Measurements from ENCODE around the gene RAD51B. TPM values are rescaled to one million over a fixed set of nuclear protein-coding genes. Genes with fewer than 3 reads are reported as not detected.

Gene RAD51B
- total RNA-seq, 1 donor from 2014 or later = 3.8 TPM

DNA sequence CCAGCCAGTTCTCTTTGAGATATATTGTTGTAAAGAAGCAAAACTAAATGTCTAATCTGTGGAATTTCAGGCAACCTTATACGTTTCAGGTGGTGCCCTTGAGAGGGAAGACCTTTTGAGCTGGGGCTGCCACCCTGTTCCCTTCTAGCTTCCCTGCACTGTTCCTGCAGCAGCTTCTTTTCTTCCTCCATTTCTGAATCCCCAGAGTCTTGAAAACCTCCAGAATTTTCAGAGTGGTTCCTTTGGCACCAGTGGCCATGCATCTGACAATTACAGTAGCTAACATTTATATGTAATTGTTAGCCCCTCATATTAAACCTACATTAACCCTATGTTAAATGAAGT, 702.0 kb downstream of the RAD51B start:
- intact Hi-C loops (cut with DNase I) = loop anchor here (5.0 kb wide), 1 partner anchor 266 kb away; no protein-coding TSS in a partner anchor
- DNase-seq (ENCODE audit: low spot score) = no peak

DNA sequence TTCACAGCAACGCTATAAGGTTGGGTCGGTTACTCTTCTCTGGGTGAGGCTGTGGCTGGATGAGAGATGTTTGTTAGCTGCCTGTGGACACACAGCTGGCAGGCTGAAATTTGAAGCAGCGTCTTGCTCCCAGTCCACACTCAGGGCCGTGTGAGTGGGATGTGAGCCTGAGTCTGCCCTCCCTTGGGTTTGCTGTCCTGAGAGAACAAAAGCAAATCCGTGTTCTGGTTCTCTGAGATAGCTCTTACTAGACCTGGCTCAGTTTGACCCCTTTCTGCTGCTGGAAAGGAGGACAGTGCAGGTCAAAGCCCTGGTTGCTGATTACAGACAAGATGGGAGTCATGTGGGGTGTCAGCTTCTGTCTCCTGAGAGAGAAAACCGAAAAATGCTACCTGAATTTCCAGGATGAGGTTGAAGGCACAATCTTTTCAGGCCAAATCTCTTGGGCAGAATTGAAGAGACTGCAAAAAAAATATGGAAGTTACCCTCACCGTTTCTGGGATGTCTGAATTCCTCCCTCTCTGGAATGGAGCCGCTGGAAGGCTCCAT, 702.5 kb downstream of the RAD51B start:
- no peak for DNase-seq (ENCODE audit: low spot score)
- intact Hi-C loops (cut with DNase I) = loop anchor here (5.0 kb wide), 1 partner anchor 265 kb away; no protein-coding TSS in a partner anchor

DNA sequence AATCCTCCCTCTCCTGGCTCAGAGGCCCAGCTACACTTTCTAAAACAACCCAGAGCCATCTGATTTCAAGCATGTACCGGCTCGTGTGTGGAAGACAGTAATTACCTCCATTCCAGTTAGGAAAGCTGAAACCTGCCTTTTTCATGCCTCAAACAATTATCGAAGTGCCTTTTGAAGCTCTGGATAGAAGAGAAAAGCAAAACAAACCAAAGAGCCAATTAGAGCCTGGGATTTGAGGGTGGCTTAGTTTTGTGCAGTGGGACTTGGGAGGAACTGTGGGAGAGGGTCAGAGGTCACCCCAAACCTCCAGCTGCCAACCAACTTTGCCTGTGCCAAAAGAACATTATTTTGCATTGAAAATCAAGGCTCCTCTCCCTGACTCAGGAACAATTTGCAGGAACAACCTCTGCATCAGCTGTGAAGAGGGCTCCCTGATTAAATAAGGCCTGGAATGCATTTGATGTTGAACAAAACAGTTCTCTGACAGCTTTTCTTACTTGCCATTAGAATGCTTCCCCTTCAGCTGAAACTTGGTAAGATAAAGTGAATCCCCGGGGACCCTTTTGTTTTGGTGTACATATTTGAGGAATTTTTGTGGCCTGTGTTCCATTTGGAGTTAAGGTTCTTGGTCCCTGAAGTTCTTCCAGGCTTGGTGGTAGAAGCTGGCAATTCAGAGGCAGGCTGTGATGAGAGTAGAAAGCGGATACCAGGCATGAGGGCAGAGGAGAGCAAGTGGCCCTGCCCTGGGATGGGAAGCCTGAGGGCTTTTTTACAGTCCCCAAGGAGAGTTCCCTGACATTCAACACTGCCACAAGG, 703.1 kb downstream of the RAD51B start:
- intact Hi-C loops (cut with DNase I) = loop anchor here (5.0 kb wide), 1 partner anchor 265 kb away; no protein-coding TSS in a partner anchor
- DNase-seq (ENCODE audit: low spot score) = no peak

DNA sequence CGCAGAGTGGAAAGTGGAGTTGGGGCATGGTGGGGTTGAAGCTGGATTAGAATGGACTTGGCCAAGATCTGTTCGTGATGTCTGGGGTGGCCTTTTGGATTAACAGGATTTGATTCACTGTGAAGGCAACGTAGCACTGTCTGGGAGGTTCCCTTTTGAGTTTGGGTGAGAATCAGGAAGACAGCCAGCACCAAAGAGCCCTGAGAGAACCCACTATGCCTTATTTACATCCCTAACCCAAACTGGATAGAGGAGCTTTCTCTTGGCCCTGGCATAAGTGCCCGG, 703.7 kb downstream of the RAD51B start:
- DNase-seq (ENCODE audit: low spot score) = no peak
- intact Hi-C loops (cut with DNase I) = loop anchor here (5.0 kb wide), 1 partner anchor 264 kb away; no protein-coding TSS in a partner anchor

DNA sequence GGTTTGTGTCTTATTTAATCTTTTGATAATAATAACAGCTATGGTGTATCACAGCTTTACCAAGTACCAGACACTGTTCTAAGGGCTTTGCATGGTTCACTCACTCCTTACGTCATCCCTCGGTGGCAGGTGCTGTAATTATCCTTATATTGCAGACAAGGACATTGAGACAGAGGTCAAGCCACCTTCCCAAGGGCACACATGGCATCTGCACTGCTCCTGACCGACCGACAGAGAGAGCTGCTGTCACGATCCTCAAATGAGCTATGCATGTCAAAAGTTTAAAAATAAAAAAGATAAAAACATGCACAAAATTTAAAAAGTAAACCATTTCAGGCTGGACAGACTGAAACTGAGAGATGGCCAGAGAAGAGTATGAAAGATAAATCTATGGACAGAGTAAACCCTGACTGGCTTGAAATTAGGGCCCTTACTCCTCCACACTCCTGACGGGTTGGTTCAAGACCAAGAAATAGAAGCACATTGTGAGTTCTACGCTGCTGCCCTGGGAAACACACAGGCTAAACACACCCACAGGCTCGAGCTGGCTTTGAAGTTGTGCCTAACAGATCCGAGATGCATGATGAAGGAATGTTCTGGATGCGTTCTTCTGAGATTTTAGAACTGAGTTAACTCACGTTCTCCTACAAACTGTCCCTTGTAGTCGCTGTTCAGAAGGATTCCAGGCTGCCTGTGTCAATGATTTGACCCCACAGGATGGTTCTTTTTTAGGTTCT, 704.6 kb downstream of the RAD51B start:
- DNase-seq (ENCODE audit: low spot score) = no peak
- intact Hi-C loops (cut with DNase I) = loop anchor here (5.0 kb wide), 1 partner anchor 263 kb away; no protein-coding TSS in a partner anchor

DNA sequence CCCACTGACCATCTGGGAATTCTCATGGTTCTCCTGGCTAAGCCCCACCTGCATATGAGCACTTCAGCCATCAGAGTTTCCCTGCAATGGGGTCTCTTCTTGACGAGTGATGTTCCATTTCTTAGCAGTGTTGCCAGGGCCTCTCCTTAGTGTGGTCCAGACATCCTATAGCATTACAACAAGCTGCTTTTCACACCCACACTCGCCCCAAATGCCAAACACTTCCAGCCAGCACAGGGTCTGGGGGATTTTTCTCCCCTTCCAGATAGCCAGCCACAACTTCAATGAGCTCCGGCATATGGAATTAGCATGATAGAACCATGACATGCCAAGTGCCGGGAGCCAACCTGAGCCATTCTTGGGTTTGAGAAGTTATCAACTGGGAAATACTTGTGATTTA, 705.9 kb downstream of the RAD51B start:
- intact Hi-C loops (cut with DNase I) = no loop called here
- DNase-seq (ENCODE audit: low spot score) = no peak

DNA sequence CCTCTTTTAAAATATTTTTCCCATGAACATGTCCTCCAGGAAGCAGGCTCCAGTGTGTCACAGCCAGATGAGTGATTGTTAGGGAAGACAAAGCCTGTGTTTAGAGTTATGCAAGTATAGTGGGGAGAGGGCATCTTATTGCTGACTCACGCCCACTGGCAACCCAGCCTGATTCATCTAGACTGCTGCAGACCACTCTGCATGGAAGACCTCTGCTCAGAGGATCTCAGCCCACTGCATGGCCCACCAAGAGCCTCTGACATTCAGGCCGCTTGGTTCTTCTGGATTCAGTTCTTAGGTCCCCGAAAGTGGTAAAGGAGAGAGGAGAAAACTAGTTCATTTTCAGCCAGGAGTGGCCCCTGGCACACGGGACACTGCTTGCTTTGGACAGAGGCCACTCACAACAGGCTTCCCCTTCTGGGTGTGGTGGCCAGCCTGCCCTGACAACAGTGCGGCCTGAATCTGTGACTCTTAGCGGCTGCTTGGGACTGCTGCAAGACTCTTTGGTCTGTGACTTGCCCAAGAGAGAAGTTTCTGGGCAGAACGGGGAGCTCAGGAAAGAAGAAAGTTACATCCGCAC, 707.0 kb downstream of the RAD51B start:
- intact Hi-C loops (cut with DNase I) = no loop called here
- no peak for DNase-seq (ENCODE audit: low spot score)

DNA sequence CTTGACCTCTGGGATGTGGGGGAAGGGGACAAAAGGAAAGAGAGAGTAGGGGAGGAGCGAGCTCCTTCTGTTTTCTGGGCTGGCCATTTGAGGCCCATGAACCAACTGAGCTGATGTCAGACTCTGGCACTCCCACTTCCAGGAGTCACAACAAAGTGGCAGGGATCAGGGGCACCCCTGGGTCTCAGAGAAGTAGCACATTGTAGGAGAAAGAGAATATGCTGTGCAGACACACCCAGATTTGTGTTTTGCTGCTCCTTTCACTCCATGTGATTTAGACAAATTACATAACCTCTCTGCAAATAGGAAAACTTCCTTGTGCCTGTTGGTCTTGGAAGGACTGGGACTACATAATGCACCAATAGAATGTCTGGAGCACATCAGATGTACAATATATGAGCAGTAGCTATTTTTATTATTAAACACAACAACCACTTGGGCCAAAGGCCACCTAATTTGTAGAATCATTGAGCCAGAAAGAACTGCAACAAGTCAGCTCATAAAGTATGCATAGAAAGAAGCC, 707.8 kb downstream of the RAD51B start:
- intact Hi-C loops (cut with DNase I) = no loop called here
- DNase-seq (ENCODE audit: low spot score) = no peak

DNA sequence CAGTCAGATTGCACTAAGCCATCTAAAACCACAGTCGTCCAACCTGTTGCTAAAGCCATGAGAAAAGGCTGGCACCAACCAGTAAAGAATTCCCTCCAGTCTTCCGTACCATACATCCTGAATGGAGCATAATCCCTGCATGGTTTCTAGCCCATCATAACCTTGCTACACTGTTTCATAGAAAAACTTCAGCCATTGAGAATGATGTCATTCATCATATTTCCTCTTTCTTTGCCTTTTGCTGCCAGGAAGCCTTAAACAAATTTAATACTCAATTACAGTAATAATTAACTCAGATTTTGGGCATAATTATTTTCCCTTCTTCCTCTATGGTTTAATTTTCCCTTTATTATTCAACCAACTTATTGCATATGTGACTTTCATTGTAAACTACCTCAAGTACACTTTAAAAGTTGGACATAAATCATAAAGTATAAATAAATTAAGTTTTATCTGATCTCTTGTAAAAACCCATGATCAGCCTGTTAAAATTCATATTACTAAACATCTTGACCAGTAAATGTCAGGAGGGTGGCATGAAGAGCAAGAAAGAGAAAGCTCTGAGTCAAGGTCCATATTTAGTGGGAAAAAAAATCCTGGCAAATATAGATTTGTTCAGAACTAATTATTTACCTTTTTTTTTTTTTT, 708.6 kb downstream of the RAD51B start:
- DNase-seq (ENCODE audit: low spot score) = no peak
- intact Hi-C loops (cut with DNase I) = no loop called here

DNA sequence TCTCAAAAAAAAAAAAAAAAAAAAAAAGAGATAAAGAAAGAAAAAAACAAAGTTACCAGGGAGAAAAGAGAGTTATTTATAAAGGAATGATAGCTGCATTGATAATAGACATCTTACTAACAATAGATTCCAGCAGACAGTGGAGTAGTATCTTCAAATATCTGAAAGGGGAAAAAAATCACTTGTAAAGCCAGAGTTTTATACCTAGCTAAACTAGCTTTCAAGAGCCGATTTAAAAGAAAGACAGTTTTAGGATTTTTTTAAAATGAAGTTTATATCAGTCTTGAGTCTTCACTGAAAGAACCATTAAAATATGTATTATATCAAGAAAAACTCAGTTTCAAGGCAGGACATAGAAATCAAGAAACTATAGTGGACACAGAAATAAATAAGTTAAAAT, 710.9 kb downstream of the RAD51B start:
- no peak for DNase-seq (ENCODE audit: low spot score)
- intact Hi-C loops (cut with DNase I) = no loop called here

DNA sequence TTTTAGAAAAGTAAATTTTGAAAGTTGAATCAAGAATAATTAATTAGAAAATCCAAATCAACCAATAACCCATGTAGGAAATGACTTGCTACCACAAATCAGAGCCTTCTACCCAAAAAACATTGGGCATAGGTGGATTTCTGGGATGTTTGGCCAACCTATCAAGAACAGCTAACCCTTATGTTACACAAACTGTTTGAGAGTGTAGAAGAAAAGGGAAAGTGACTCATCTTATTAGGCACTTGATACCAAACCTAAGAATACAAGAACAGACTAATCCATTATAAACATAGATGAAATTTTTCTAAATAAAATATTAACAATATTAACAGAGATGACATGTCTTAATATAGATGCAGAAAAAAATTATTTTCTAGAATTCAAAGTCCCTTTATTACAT, 712.9 kb downstream of the RAD51B start:
- intact Hi-C loops (cut with DNase I) = no loop called here
- no peak for DNase-seq (ENCODE audit: low spot score)

DNA sequence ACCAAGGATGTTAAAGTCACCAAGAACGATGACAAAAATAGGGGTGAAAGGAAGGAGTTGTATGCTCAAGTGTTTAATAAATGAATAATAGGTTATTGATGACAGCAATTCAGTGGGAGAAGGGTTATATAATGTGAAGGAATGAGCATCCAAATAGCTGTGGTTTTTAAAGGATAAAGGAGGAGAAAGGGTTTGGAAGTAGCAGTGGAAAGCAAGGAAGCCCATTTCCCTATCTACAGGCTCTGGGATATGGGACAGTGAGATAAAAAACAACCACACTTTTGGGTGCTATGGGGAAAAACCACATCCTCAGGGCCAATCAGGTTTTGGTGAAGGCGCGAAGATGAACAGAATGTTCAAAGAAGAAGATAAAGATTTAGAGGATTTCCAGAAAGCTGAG, 714.7 kb downstream of the RAD51B start:
- DNase-seq (ENCODE audit: low spot score) = no peak
- intact Hi-C loops (cut with DNase I) = no loop called here

DNA sequence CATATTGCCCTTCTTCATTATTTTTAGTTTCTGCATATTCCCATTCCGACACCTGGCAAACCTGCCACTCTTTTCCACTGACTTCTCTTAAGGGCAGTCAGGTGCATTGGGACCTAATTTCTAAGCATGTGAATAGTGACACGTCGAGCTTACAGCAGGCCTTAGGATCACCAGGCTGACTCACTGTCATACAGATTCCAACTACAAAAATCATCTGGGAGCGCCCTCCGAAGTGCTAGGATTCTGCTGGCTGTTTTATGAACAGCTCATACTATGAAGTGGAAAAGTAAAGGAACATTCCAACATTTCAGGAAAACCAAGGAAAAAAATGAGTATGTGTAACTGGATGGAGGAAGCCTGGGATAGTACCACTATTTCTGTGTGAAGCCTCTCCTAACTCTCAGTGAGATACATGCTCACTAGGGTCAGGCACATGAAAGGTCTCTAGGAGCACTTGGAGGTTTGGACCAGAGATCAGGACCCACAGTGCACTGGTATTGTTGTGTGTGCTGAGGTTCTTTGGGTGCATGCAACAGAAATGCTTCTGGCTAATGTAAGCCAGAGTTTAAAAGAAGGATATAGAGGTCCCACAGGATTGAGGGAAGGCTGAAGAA, 715.9 kb downstream of the RAD51B start:
- no peak for DNase-seq (ENCODE audit: low spot score)
- intact Hi-C loops (cut with DNase I) = no loop called here

DNA sequence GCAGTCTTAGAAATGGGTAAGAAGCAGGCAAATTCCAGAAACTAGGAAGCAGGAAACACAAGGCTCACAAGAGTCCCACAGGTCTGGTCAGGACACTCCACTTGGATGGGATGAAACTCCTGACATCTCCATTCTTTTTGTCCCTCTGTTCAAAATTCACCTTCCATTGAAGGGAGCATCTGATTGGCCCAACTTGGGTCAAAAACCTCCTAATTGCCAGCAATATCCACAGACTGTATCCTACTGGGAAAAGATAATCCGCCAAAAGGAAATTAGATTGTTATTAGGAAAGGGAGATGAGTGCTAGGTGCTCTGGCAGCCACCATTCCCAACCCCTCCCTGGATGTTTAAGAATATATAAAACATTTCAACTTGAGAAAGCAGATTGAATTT, 716.4 kb downstream of the RAD51B start:
- intact Hi-C loops (cut with DNase I) = no loop called here
- no peak for DNase-seq (ENCODE audit: low spot score)

DNA sequence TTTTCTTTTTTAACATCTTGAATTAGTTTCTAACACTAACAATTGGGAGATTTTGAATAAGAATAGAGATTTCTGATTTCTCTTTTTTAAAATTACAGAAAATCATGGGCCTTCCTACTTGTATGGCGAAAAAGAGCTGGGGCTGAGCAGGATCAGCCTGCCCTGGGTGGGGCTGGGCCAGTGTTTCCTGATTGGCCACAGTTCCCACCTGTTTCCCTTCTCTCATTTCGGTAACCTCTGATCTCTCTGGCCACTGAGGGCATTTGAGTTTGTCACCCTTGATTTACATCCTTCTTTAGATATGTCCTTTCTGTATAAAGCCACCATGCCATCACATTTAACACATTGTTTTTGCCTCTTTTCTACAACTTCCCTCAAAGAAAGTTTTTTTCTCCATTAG, 719.1 kb downstream of the RAD51B start:
- no peak for DNase-seq (ENCODE audit: low spot score)
- intact Hi-C loops (cut with DNase I) = no loop called here

DNA sequence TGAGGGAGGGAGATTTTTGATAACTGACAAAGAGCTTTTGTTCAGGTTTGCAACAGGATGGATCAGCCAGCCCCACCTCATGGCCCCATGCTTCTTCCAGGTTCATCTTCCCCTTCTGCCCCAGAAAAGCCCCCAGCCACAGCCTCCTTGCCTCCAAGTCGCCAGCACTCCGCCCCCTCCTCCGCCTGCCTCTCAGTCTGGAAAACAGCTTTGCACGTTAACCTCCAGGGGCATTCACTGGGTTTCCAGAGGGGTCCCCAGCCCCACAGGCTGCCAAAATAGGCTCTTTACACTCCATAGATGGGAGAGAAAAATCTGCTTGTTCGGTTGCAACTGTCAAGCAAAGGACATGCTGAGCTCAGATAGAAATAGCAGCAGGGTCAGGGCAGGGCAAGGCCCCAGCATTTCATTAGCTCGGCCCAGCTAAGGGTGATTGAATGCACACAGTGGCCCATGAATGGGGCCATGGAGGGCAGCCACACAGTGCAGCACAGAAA, 719.7 kb downstream of the RAD51B start:
- intact Hi-C loops (cut with DNase I) = no loop called here
- DNase-seq (ENCODE audit: low spot score) = no peak

DNA sequence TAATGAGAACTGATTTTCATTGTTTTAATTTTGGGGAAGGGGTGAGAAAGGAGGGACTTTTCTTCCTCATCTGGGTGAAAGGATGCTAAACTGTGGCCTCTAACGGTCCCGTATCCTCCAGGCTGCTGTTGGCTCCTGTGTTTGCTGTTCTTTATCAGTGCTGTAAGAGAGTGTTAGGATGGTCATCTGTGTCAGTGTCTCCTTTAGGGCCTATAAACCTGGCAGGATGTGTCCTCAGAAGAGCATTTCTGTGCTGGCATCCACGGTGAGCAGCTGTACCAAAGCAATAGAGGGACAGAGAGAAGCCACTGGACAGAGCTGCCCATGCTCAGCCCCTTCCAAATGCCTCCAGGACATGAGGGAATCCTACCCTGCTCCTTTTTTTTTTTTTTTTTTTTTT, 720.2 kb downstream of the RAD51B start:
- intact Hi-C loops (cut with DNase I) = no loop called here
- no peak for DNase-seq (ENCODE audit: low spot score)

DNA sequence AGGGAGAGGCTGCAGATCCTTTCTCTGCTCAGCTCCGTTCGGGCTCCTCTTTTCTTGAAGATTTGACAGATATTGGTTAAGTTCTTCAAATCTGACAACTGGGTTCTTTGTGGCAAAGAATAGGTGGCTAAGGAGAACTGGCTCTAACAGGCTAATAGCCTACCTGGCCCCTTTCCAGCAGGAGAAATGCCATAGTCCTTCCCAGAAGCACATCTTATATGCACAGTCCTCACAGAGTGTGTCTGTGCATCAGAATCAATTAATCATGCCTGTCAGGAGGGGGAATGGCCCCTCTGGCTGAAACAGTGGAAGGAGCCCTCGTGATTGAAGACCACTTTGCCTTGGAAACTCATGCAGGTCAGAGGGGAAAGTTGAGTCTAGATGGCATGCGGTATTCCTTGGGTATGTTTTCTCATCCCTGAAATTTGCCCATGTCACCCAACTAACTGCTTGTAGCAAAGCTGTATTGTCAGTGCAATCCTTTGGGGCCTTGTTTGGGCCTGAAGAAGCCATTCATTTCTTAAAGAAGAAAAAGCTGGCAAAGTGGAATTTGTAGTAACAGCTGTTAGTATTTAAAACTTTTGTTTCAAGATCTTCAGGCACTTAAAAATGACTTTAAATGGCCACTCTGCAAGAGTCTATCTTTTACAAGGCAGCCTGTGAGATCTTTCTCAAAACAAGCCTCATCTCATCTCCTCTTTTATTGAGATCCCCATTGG, 721.8 kb downstream of the RAD51B start:
- intact Hi-C loops (cut with DNase I) = no loop called here
- no peak for DNase-seq (ENCODE audit: low spot score)

DNA sequence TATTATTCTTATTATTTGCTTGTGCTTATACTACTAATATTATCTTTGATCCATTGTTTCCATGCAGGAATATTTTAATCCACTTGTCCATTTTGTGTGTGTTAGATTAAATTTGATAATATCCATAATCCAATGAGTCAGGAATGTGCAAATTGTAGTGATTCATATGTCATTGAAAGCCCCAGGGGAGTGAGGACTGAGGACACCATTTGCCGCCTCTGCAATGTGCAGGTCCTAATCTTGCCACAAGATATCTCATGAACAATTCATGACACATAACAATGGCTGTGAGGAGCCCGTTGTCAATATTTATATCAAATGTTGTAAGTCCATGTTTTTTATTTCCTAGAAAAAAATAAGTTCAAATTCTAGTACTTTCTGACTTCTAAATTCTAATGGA, 722.8 kb downstream of the RAD51B start:
- intact Hi-C loops (cut with DNase I) = no loop called here

More for the DNA sequence above, 722.8 kb downstream of the RAD51B start:
- no peak for DNase-seq (ENCODE audit: low spot score)
